Measurements from ENCODE around the gene MAST4. TPM values are rescaled to one million over a fixed set of nuclear protein-coding genes. Genes with fewer than 3 reads are reported as not detected.

MAST4 gene
- total and polyA plus RNA-seq, 4 donors = 3.7 to 9.5 (median 6.5) TPM

- H3K9me3 ChIP-seq (ENCODE audit: control insufficient read depth in 4 of 4, low read length in 3 of 4) = no peaks in the 10 kb centered on the region
- TF ChIP-seq GABPA (IDR thresholded peaks at IDR 0.05 in 1 of 2, conservative IDR thresholded peaks at IDR 0.05 in 1 of 2) = no peak
- no peak for TF ChIP-seq RXRA (IDR thresholded peaks at IDR 0.05)
- DNase-seq (ENCODE audit: low spot score) = no peak
- H3K27ac ChIP-seq (ENCODE audit: low read depth in 1 of 2, low read length in 2 of 2) = peak overlapping the region; percentile 47 to 49
- H3K36me3 ChIP-seq (ENCODE audit: control insufficient read depth in 4 of 4, insufficient read depth in 3 of 4, low read depth in 1 of 4, low read length in 3 of 4) = peaks cover 7 to 37% (median 32%) of the 10 kb centered on the region in 4 donors
- H3K27me3 ChIP-seq (ENCODE audit: control insufficient read depth in 4 of 4, insufficient read depth in 4 of 4, low read length in 3 of 4) = no peaks in the 10 kb centered on the region
- 70% methylated on average over 31 of the region's 31 CpGs for WGBS
- H3K4me3 ChIP-seq (ENCODE audit: low read depth in 1 of 3, low read length in 3 of 3) = peak overlapping the region in 1 of 3 donors; percentile 14
- H3K4me1 ChIP-seq (ENCODE audit: control insufficient read depth in 4 of 4, insufficient read depth in 4 of 4, low read length in 3 of 4) = no peaks in the 10 kb centered on the region
- no peak overlapping the region for H3K9ac ChIP-seq (ENCODE audit: low read depth in 1 of 2, low read length in 2 of 2)
Measured at GRCh38 chr5:67166460-67167285, 570.5 kb downstream of the MAST4 start.

DNA sequence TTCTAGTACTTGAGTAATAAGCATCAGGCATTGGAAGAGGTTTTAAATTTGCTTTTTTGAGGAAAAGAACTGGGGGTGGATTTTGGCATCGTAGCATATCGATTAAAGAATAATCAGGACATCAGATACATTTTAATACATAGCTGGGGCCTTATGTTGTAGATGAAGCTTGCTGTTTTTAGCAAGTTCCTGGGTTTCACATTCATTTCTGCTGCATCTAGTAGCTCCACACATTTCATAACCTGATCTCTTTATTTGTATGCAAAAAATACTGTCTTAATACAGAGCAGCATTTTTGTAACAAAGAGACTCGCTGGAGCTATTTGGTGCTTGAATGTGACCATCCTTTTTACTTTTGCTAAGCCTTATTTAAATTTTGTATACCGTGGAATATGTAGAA lies 571.9 kb downstream of the MAST4 start:
- H3K27ac ChIP-seq (ENCODE audit: low read depth in 1 of 2, low read length in 2 of 2) = no peak overlapping the region
- 96% methylated on average over 4 of the region's 4 CpGs for WGBS
- H3K9ac ChIP-seq (ENCODE audit: low read depth in 1 of 2, low read length in 2 of 2) = no peak overlapping the region
- H3K4me1 ChIP-seq (ENCODE audit: control insufficient read depth in 4 of 4, insufficient read depth in 4 of 4, low read length in 3 of 4) = no peaks in the 10 kb centered on the region
- no peak for TF ChIP-seq RAD21 (IDR thresholded peaks at IDR 0.05)
- TF ChIP-seq NR2F2 (IDR thresholded peaks at IDR 0.05) = no peak
- no peak for TF ChIP-seq ZBTB33 (IDR thresholded peaks at IDR 0.05)
- TF ChIP-seq GABPA (IDR thresholded peaks at IDR 0.05 in 1 of 2, conservative IDR thresholded peaks at IDR 0.05 in 1 of 2) = no peak
- no peak for TF ChIP-seq EGR1 (IDR thresholded peaks at IDR 0.05; ENCODE audit: low read depth in 2 of 2)
- no peak for DNase-seq (ENCODE audit: low spot score)
- H3K27me3 ChIP-seq (ENCODE audit: control insufficient read depth in 4 of 4, insufficient read depth in 4 of 4, low read length in 3 of 4) = no peaks in the 10 kb centered on the region
- H3K9me3 ChIP-seq (ENCODE audit: control insufficient read depth in 4 of 4, low read length in 3 of 4) = no peaks in the 10 kb centered on the region
- no peak overlapping the region for H3K4me3 ChIP-seq (ENCODE audit: low read depth in 1 of 3, low read length in 3 of 3)
- H3K36me3 ChIP-seq (ENCODE audit: control insufficient read depth in 4 of 4, insufficient read depth in 3 of 4, low read depth in 1 of 4, low read length in 3 of 4) = peaks cover 5 to 23% (median 19%) of the 10 kb centered on the region in 4 donors

GRCh38 chr5:67170767-67171166 lies 574.6 kb downstream of the MAST4 start:
- no peak for TF ChIP-seq FOXA2 (IDR thresholded peaks at IDR 0.05)
- no peak for TF ChIP-seq ATF3 (IDR thresholded peaks at IDR 0.05)
- TF ChIP-seq CTCF (IDR thresholded peaks at IDR 0.05; ENCODE audit: low read depth, low read length, missing input control) = no peak
- TF ChIP-seq HNF4A (conservative IDR thresholded peaks at IDR 0.05) = no peak
- TF ChIP-seq SP1 (IDR thresholded peaks at IDR 0.05) = no peak
- TF ChIP-seq JUND (IDR thresholded peaks at IDR 0.05) = no peak
- TF ChIP-seq, protein P1, sequence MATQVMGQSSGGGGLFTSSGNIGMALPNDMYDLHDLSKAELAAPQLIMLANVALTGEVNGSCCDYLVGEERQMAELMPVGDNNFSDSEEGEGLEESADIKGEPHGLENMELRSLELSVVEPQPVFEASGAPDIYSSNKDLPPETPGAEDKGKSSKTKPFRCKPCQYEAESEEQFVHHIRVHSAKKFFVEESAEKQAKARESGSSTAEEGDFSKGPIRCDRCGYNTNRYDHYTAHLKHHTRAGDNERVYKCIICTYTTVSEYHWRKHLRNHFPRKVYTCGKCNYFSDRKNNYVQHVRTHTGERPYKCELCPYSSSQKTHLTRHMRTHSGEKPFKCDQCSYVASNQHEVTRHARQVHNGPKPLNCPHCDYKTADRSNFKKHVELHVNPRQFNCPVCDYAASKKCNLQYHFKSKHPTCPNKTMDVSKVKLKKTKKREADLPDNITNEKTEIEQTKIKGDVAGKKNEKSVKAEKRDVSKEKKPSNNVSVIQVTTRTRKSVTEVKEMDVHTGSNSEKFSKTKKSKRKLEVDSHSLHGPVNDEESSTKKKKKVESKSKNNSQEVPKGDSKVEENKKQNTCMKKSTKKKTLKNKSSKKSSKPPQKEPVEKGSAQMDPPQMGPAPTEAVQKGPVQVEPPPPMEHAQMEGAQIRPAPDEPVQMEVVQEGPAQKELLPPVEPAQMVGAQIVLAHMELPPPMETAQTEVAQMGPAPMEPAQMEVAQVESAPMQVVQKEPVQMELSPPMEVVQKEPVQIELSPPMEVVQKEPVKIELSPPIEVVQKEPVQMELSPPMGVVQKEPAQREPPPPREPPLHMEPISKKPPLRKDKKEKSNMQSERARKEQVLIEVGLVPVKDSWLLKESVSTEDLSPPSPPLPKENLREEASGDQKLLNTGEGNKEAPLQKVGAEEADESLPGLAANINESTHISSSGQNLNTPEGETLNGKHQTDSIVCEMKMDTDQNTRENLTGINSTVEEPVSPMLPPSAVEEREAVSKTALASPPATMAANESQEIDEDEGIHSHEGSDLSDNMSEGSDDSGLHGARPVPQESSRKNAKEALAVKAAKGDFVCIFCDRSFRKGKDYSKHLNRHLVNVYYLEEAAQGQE (IDR thresholded peaks at IDR 0.05) = no peak
- TF ChIP-seq ZBTB33 (IDR thresholded peaks at IDR 0.05) = no peak
- TF ChIP-seq HNF4G (IDR thresholded peaks at IDR 0.05) = no peak
- TF ChIP-seq MAX (IDR thresholded peaks at IDR 0.05) = no peak
- TF ChIP-seq EGR1 (IDR thresholded peaks at IDR 0.05; ENCODE audit: low read depth in 2 of 2) = no peak
- no peak for TF ChIP-seq RAD21 (IDR thresholded peaks at IDR 0.05)
- TF ChIP-seq TAF1 (conservative IDR thresholded peaks at IDR 0.05) = no peak
- TF ChIP-seq NR2F2 (IDR thresholded peaks at IDR 0.05) = no peak
- no peak for TF ChIP-seq GABPA (IDR thresholded peaks at IDR 0.05 in 1 of 2, conservative IDR thresholded peaks at IDR 0.05 in 1 of 2)
- H3K9ac ChIP-seq (ENCODE audit: low read depth in 1 of 2, low read length in 2 of 2) = no peak overlapping the region
- H3K27me3 ChIP-seq (ENCODE audit: control insufficient read depth in 4 of 4, insufficient read depth in 4 of 4, low read length in 3 of 4) = no peaks in the 10 kb centered on the region
- H3K9me3 ChIP-seq (ENCODE audit: control insufficient read depth in 4 of 4, low read length in 3 of 4) = no peaks in the 10 kb centered on the region
- 91% methylated on average over 3 of the region's 3 CpGs for WGBS
- no peaks in the 10 kb centered on the region for H3K4me1 ChIP-seq (ENCODE audit: control insufficient read depth in 4 of 4, insufficient read depth in 4 of 4, low read length in 3 of 4)
- H3K36me3 ChIP-seq (ENCODE audit: control insufficient read depth in 4 of 4, insufficient read depth in 3 of 4, low read depth in 1 of 4, low read length in 3 of 4) = peaks cover 0 to 4% (median 0%) of the 10 kb centered on the region in 4 donors
- no peak overlapping the region for H3K4me3 ChIP-seq (ENCODE audit: low read depth in 1 of 3, low read length in 3 of 3)
- DNase-seq (ENCODE audit: low spot score) = no peak
- H3K27ac ChIP-seq (ENCODE audit: low read depth in 1 of 2, low read length in 2 of 2) = no peak overlapping the region

Data from liver (tissue), 9 donors.